A673 (cell line): Measurements from ENCODE around the gene AOX1. TPM values are rescaled to one million over a fixed set of nuclear protein-coding genes. Genes with fewer than 3 reads are reported as not detected.
"Not testable (repeated sequence)": the region's sequence is repeated elsewhere in the genome, so short reads cannot be mapped to it uniquely, and the experiment has no call there.

ENCODE experiments used
- BruUV-seq: library from RNA; stranded (reverse); fragments of 400-500 nt; replicated peaks from 2 replicates; lab custom pipeline; 2021; lab: Mats Ljungman, UMichigan
- CTCF ChIA-PET: fragments of 300-600 bp; sonication (Branson Sonifier 250); formaldehyde crosslinking; loops from one replicate; lab custom pipeline; 2022; ENCODE audit warnings: antibody characterized with exemption; lab: Charles Lee
- POLR2A ChIA-PET: fragments of 300-600 bp; sonication (Branson Sonifier 250); formaldehyde crosslinking; loops from one replicate; lab custom pipeline; 2022; ENCODE audit warnings: antibody characterized with exemption; ENCODE audit not compliant: low non-redundant PET; lab: Charles Lee
- DNase-seq: peaks from one replicate; pipeline ENCODE4 v3.0.0-alpha.2; 2015; ENCODE audit warnings: low spot score
- H3K27ac ChIP-seq: fragments of 200-600 bp; sonication (generic); 2 replicates; pipeline ENCODE4 v1.5.1; 2016; ENCODE audit warnings: mixed run types, low read depth, mild to moderate bottlenecking, mixed read lengths, antibody characterized with exemption, low read length; ENCODE audit not compliant: poor library complexity, severe bottlenecking
- H3K27me3 ChIP-seq: fragments of 200-600 bp; sonication (generic); replicated peaks from 2 replicates; pipeline ENCODE4 v1.6.1; 2017; ENCODE audit warnings: mixed run types, low read depth, mild to moderate bottlenecking, mixed read lengths, antibody characterized with exemption, low read length; ENCODE audit not compliant: insufficient read depth, poor library complexity
- H3K36me3 ChIP-seq: fragments of 200-600 bp; sonication (generic); 2 replicates; pipeline ENCODE4 v1.6.1; 2016; ENCODE audit warnings: mixed run types, mild to moderate bottlenecking, mixed read lengths, antibody characterized with exemption, low read length; ENCODE audit not compliant: insufficient read depth, poor library complexity, severe bottlenecking
- H3K4me1 ChIP-seq: fragments of 200-600 bp; sonication (generic); 2 replicates; pipeline ENCODE4 v1.6.1; 2017; ENCODE audit warnings: mixed run types, mild to moderate bottlenecking, mixed read lengths, antibody characterized with exemption, low read length; ENCODE audit not compliant: insufficient read depth, poor library complexity, severe bottlenecking
- H3K4me3 ChIP-seq: fragments of 200-600 bp; sonication (generic); 2 replicates; pipeline ENCODE4 v1.5.1; 2016; ENCODE audit warnings: low read depth, mixed run types, mild to moderate bottlenecking, mixed read lengths, low read length; ENCODE audit not compliant: poor library complexity, severe bottlenecking
- H3K9me3 ChIP-seq: fragments of 200-600 bp; sonication (generic); 2 replicates; pipeline ENCODE4 v1.6.1; 2016; ENCODE audit warnings: mixed run types, low read depth, mild to moderate bottlenecking, mixed read lengths, antibody characterized with exemption, low read length; ENCODE audit not compliant: poor library complexity, severe bottlenecking
- EZH2 ChIP-seq: fragments of 200-600 bp; sonication (generic); IDR thresholded peaks from 2 replicates; pipeline ENCODE4 v1.6.1; 2017; ENCODE audit warnings: borderline replicate concordance, low read depth, mild to moderate bottlenecking, mixed read lengths, antibody characterized with exemption, low read length; ENCODE audit not compliant: poor library complexity, severe bottlenecking
- intact Hi-C: fragments of 100-400 bp; cut with micrococcal nuclease; formaldehyde crosslinking; loops from one replicate; pipeline ENCODE4 v1.10.0; 2022; ENCODE audit not compliant: unreplicated experiment
- total RNA-seq: library from RNA; stranded (reverse); gene quantifications from 2 replicates; pipeline ENCODE4 v1.2.3, GENCODE V29; 2021
- TF ChIP-seq, protein P1 (sequence below): fragments of 300-800, 200-600 bp; sonication (generic); conservative IDR thresholded peaks from 2 replicates; pipeline ENCODE4 v1.5.1; 2017; ENCODE audit warnings: low read depth, mild to moderate bottlenecking, antibody characterized with exemption, low read length, moderate library complexity, mixed read lengths

AOX1 gene
- total RNA-seq, 1 experiment from 2014 or later: 3.1 TPM

DNA sequence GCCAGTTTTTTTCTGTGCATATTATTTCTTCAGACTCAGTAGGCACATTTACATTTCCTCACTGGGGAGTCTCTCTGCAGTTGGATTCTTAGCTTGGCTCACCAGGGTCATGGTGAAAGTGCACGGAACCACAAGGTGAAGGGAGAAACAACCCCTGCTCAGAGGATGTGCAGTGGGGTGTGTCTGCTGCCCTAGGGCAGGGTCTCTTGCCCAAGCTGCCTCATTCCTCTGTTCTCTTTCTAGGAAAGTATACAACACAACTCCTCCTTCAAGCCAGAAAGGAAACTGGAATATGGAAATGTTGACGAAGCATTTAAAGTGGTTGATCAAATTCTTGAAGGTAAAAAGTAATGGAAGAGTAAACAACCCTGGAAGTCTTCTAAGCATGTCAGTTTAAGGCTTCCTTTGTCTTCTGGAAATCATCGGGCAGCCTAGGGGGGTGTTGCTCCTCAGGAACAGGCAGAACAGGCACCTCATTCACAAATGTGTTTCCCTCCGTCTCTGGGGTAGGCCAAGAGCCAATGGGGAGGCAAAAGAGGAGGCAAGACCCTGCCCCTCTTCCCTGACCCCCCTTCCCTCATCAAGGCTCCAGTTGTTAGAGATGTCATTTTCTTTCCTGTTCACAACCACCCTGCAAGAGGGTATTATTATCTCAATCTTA is 41.4 kb downstream of the AOX1 start:
- no peak for DNase-seq
- no TSS peak for BruUV-seq
- ChIA-PET POLR2A (no interaction called here), CTCF (no interaction called here)
- TF ChIP-seq, protein P1, sequence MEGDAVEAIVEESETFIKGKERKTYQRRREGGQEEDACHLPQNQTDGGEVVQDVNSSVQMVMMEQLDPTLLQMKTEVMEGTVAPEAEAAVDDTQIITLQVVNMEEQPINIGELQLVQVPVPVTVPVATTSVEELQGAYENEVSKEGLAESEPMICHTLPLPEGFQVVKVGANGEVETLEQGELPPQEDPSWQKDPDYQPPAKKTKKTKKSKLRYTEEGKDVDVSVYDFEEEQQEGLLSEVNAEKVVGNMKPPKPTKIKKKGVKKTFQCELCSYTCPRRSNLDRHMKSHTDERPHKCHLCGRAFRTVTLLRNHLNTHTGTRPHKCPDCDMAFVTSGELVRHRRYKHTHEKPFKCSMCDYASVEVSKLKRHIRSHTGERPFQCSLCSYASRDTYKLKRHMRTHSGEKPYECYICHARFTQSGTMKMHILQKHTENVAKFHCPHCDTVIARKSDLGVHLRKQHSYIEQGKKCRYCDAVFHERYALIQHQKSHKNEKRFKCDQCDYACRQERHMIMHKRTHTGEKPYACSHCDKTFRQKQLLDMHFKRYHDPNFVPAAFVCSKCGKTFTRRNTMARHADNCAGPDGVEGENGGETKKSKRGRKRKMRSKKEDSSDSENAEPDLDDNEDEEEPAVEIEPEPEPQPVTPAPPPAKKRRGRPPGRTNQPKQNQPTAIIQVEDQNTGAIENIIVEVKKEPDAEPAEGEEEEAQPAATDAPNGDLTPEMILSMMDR: no peak
- no peak for TF ChIP-seq EZH2
- Histone ChIP-seq H3K27ac (no peak overlapping the region), H3K4me1 (peaks cover 3% of the 10 kb centered on the region), H3K4me3 (no peak overlapping the region), H3K36me3 (no peaks in the 10 kb centered on the region), H3K27me3 (no peaks in the 10 kb centered on the region), H3K9me3 (no peaks in the 10 kb centered on the region)
- intact Hi-C loops: no loop called here

DNA sequence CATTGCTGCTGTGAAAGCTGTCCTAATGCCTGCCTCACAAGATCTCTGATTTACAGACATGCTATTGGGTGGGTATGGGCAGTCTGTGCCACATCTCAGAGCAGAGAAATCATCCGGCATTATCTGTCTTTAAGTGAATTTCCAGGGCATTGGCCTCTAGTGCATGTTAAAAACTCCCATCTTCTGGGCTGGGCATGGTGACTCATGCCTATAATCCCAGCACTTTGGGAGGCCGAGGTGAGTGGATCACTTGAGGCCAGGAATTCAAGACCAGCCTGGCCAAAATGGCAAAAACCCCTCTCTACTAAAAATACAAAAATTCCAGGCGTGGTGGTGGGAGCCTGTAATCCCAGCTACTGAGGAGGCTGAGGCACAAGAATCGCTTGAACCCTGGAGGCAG is 42.6 kb downstream of the AOX1 start:
- H3K4me1 ChIP-seq, intact Hi-C loops, H3K27ac ChIP-seq, H3K4me3 ChIP-seq, DNase-seq, POLR2A ChIA-PET, H3K9me3 ChIP-seq, BruUV-seq, CTCF ChIA-PET, H3K36me3 ChIP-seq, H3K27me3 ChIP-seq: not testable (repeated sequence)

DNA sequence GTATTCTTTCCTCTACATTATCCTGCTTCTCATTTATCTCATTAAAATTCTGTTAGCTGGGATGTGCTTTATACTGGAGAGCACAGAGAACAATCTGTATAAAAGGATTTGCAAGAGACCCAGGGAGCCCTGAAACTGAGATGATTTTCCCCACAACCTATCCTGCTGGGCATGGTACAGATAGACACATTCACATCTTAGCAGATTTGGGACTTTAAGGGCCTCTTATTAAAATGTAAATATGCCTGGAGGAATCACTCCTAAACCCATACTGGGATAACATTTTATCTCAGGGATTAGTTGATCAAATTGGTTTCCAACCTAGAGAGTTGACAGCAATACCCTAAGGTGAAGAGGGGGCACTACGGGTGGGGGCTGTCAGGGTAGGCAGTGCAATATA is 45.5 kb downstream of the AOX1 start:
- POLR2A ChIA-PET: no interaction called here
- Histone ChIP-seq H3K9me3 (no peaks in the 10 kb centered on the region), H3K4me1 (peaks cover 3% of the 10 kb centered on the region), H3K36me3 (no peaks in the 10 kb centered on the region), H3K4me3 (no peak overlapping the region), H3K27me3 (no peaks in the 10 kb centered on the region), H3K27ac (no peak overlapping the region)
- intact Hi-C loops: loop anchor here (10.0 kb wide), 1 partner anchor 1186 kb away; no protein-coding TSS in a partner anchor
- DNase-seq: peak; percentile 33
- CTCF ChIA-PET: no interaction called here
- no TSS peak for BruUV-seq
- TF ChIP-seq, protein P1: no peak
- TF ChIP-seq EZH2: no peak
